Chondrocyte (in vitro differentiated cells): ENCODE results near the gene SRL. TPM values are rescaled to one million over a fixed set of nuclear protein-coding genes. Genes with fewer than 3 reads are reported as not detected.
A peak's percentile ranks its signal among the peaks of the same experiment; 100 is the strongest.

Experiments used
- DNase-seq: peaks from one replicate; pipeline ENCODE4 v3.0.0; 2021; ENCODE audit warnings: mixed read lengths, low spot score
- H3K27ac Mint-ChIP-seq: one replicate; pipeline ENCODE4 v1.8.0; 2021; ENCODE audit warnings: mild to moderate bottlenecking, moderate library complexity, mixed read lengths; ENCODE audit not compliant: unreplicated experiment
- H3K27me3 Mint-ChIP-seq: 2 replicates; pipeline ENCODE4 v1.8.0; 2021; ENCODE audit warnings: low read depth, mixed read lengths
- H3K36me3 Mint-ChIP-seq: 2 replicates; pipeline ENCODE4 v1.8.0; 2021; ENCODE audit warnings: low read depth, mixed read lengths
- H3K4me1 Mint-ChIP-seq: 2 replicates; pipeline ENCODE4 v1.8.0; 2021; ENCODE audit warnings: low read depth, mild to moderate bottlenecking, mixed read lengths
- H3K4me3 Mint-ChIP-seq: one replicate; pipeline ENCODE4 v1.8.0; 2021; ENCODE audit warnings: mild to moderate bottlenecking, moderate library complexity, mixed read lengths; ENCODE audit not compliant: unreplicated experiment
- H3K9me3 Mint-ChIP-seq: 2 replicates; pipeline ENCODE4 v1.8.0; 2021; ENCODE audit warnings: low read depth, mixed read lengths
- CTCF ChIP-seq: fragments of 200-600 bp; sonication (generic); IDR thresholded peaks from 2 replicates; pipeline ENCODE4 v1.5.0; 2021; ENCODE audit warnings: antibody characterized with exemption, mild to moderate bottlenecking, moderate library complexity
- total RNA-seq: library from RNA; stranded (reverse); gene quantifications from 3 replicates; pipeline ENCODE4 v1.2.1, GENCODE V29; 2021

Gene SRL
- total RNA-seq, 1 donor from 2014 or later = not detected

- Mint-ChIP-seq H3K27me3 (no peaks in the 10 kb centered on the region), H3K27ac (no peak overlapping the region), H3K9me3 (no peaks in the 10 kb centered on the region), H3K4me3 (no peak overlapping the region), H3K4me1 (no peaks in the 10 kb centered on the region), H3K36me3 (no peaks in the 10 kb centered on the region)
- DNase-seq = no peak
- TF ChIP-seq CTCF = no peak
Measured at GRCh38 chr16:4147236-4147635, 94.6 kb downstream of the SRL start.

GRCh38 chr16:4142268-4142667, 99.6 kb downstream of the SRL start:
- no peak overlapping the region for H3K4me3 Mint-ChIP-seq
- no peak for DNase-seq
- peaks cover 8% of the 10 kb centered on the region for H3K9me3 Mint-ChIP-seq
- H3K27me3 Mint-ChIP-seq = no peaks in the 10 kb centered on the region
- H3K4me1 Mint-ChIP-seq = peaks cover 7% of the 10 kb centered on the region
- no peak for TF ChIP-seq CTCF
- no peak overlapping the region for H3K27ac Mint-ChIP-seq
- peaks cover 2% of the 10 kb centered on the region for H3K36me3 Mint-ChIP-seq

GRCh38 chr16:4141604-4142003, 100.3 kb downstream of the SRL start:
- Mint-ChIP-seq H3K4me3 (no peak overlapping the region), H3K27ac (no peak overlapping the region), H3K27me3 (no peaks in the 10 kb centered on the region)

GRCh38 chr16:4140652-4141051, 101.2 kb downstream of the SRL start:
- no peaks in the 10 kb centered on the region for H3K27me3 Mint-ChIP-seq
- no peak overlapping the region for H3K4me3 Mint-ChIP-seq
- peaks cover 7% of the 10 kb centered on the region for H3K4me1 Mint-ChIP-seq
- no peak for TF ChIP-seq CTCF
- peak overlapping the region; percentile 49 for H3K27ac Mint-ChIP-seq
- no peak for DNase-seq
- H3K9me3 Mint-ChIP-seq = peaks cover 8% of the 10 kb centered on the region
- H3K36me3 Mint-ChIP-seq = peaks cover 2% of the 10 kb centered on the region

More at GRCh38 chr16:4141604-4142003, 100.3 kb downstream of the SRL start:
- TF ChIP-seq CTCF = no peak
- DNase-seq = no peak
- Mint-ChIP-seq H3K4me1 (peaks cover 7% of the 10 kb centered on the region), H3K9me3 (peaks cover 8% of the 10 kb centered on the region), H3K36me3 (peaks cover 2% of the 10 kb centered on the region)

GRCh38 chr16:4139968-4140367, 101.9 kb downstream of the SRL start:
- Mint-ChIP-seq H3K36me3 (peaks cover 2% of the 10 kb centered on the region), H3K9me3 (peaks cover 8% of the 10 kb centered on the region), H3K4me3 (no peak overlapping the region), H3K27ac (no peak overlapping the region), H3K27me3 (no peaks in the 10 kb centered on the region), H3K4me1 (peaks cover 7% of the 10 kb centered on the region)
- TF ChIP-seq CTCF = no peak
- DNase-seq = no peak

Other genes with a start within 250 kb of the SRL start
- gene ADCY9, start 125.6 kb downstream of the SRL start, total RNA-seq = 22.6 to 31.9 TPM (median 31.6 TPM) in 3 replicates
- gene TFAP4, start 30.9 kb upstream of the SRL start, total RNA-seq = 2.5 to 4.0 TPM (median 2.5 TPM) in 3 replicates
- 58.7 to 62.8 TPM (median 61.2 TPM) in 3 replicates for gene GLIS2, start 74.0 kb upstream of the SRL start, total RNA-seq
- gene PAM16, start 109.2 kb upstream of the SRL start, total RNA-seq = 21.6 to 24.4 TPM (median 22.4 TPM) in 3 replicates
- gene VASN, start 129.8 kb upstream of the SRL start, total RNA-seq = 79.7 to 82.0 TPM (median 81.8 TPM) in 3 replicates
- gene CORO7, start 174.5 kb upstream of the SRL start, total RNA-seq = 18.8 to 26.0 TPM (median 24.6 TPM) in 3 replicates
- 27.5 to 28.0 TPM (median 27.8 TPM) in 3 replicates for gene DNAJA3, start 183.8 kb upstream of the SRL start, total RNA-seq
- gene NMRAL1, start 232.5 kb upstream of the SRL start, total RNA-seq = 41.0 to 56.3 TPM (median 44.0 TPM) in 3 replicates
- 45.9 to 69.4 TPM (median 46.4 TPM) in 3 replicates for gene HMOX2, start 234.3 kb upstream of the SRL start, total RNA-seq